Measurements from ENCODE around the gene VAMP2.

DNA sequence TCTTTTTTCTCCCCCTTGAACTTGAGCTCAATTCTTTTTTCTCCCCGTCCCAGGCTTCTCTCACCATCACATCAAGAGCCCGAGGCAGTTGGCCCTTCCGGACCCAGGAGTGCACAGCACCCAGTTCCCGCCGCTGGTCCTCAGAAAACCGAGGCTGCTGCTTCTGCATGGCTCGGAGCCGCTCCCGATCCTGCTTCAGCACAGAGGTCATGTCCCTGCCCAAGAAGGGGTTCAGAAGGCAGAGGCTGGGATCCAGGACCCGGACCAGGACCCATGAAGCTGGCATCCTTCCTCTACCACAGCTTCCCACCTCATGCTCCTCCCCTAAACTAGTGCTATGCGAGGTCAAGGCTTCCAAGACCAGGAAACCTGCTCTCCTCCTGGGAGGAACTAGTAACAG lies 21.0 kb downstream of the VAMP2 start:
- TF ChIP-seq JUN (IDR thresholded peaks at IDR 0.05) = no peak
- TF ChIP-seq EP300 (IDR thresholded peaks at IDR 0.05) = no peak
- TF ChIP-seq, protein P1, sequence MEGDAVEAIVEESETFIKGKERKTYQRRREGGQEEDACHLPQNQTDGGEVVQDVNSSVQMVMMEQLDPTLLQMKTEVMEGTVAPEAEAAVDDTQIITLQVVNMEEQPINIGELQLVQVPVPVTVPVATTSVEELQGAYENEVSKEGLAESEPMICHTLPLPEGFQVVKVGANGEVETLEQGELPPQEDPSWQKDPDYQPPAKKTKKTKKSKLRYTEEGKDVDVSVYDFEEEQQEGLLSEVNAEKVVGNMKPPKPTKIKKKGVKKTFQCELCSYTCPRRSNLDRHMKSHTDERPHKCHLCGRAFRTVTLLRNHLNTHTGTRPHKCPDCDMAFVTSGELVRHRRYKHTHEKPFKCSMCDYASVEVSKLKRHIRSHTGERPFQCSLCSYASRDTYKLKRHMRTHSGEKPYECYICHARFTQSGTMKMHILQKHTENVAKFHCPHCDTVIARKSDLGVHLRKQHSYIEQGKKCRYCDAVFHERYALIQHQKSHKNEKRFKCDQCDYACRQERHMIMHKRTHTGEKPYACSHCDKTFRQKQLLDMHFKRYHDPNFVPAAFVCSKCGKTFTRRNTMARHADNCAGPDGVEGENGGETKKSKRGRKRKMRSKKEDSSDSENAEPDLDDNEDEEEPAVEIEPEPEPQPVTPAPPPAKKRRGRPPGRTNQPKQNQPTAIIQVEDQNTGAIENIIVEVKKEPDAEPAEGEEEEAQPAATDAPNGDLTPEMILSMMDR (IDR thresholded peaks at IDR 0.05) = no peak
- no peak for TF ChIP-seq CHD4 (IDR thresholded peaks at IDR 0.05; ENCODE audit: borderline replicate concordance)
- no peak for TF ChIP-seq NR3C1 (IDR thresholded peaks at IDR 0.05)
- no peak for TF ChIP-seq MAZ (IDR thresholded peaks at IDR 0.05; ENCODE audit: borderline replicate concordance, low read depth, low read length)
- no peak for TF ChIP-seq POLR2A (IDR thresholded peaks at IDR 0.05; ENCODE audit: low read length)
- TF ChIP-seq CHD2 (IDR thresholded peaks at IDR 0.05; ENCODE audit: low read length, partially characterized antibody) = no peak
- no peak for TF ChIP-seq SMC3 (IDR thresholded peaks at IDR 0.05)
- no peak for TF ChIP-seq RCOR1 (IDR thresholded peaks at IDR 0.05; ENCODE audit: low read depth, low read length)
- TF ChIP-seq POLR2AphosphoS2 (conservative IDR thresholded peaks at IDR 0.05; ENCODE audit: low read length) = no peak
- TF ChIP-seq FOXS1 (CRISPR knock-in tag; IDR thresholded peaks at IDR 0.05) = no peak
